ENCODE measurements around the gene GRIK3. TPM values are rescaled to one million over a fixed set of nuclear protein-coding genes. Genes with fewer than 3 reads are reported as not detected.

GRIK3 gene
- total and polyA plus RNA-seq, 12 donors, result 0.09 to 3.1 (median 0.69) TPM

DNA sequence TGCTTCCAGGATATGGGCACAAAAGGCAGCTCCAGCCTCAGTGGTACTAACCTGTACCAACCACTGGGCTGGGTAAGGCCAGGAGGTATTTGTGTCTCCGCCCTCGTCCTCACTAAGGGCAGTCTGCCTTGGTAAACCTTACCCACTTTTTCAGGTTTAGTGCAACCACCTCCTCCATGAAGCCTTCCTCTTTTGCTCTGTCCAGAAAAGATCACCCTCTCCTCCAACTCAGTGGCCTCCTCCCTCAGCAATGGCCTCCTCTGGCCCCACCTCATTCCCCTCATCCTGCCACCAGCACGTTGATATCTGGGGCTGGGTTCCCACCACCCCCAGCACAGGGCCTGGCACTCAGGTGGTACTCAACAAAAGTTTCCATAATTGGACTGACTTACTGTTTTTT lies 161.5 kb downstream of the GRIK3 start:
- no peak for TF ChIP-seq POLR2A (IDR thresholded peaks at IDR 0.05)
- TF ChIP-seq, protein P1, sequence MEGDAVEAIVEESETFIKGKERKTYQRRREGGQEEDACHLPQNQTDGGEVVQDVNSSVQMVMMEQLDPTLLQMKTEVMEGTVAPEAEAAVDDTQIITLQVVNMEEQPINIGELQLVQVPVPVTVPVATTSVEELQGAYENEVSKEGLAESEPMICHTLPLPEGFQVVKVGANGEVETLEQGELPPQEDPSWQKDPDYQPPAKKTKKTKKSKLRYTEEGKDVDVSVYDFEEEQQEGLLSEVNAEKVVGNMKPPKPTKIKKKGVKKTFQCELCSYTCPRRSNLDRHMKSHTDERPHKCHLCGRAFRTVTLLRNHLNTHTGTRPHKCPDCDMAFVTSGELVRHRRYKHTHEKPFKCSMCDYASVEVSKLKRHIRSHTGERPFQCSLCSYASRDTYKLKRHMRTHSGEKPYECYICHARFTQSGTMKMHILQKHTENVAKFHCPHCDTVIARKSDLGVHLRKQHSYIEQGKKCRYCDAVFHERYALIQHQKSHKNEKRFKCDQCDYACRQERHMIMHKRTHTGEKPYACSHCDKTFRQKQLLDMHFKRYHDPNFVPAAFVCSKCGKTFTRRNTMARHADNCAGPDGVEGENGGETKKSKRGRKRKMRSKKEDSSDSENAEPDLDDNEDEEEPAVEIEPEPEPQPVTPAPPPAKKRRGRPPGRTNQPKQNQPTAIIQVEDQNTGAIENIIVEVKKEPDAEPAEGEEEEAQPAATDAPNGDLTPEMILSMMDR (IDR thresholded peaks at IDR 0.05), result no peak
- no peaks in the 10 kb centered on the region for H3K9me3 ChIP-seq (replicated peaks in 1 of 3)
- intact Hi-C loops (cut with DNase I), result no loop called here
- DNase-seq, result no peak
- H3K4me3 ChIP-seq, result no peak overlapping the region
- no peaks in the 10 kb centered on the region for H3K36me3 ChIP-seq (replicated peaks in 1 of 2)
- H3K27me3 ChIP-seq, result no peaks in the 10 kb centered on the region
- WGBS, 4 donors, result 59 to 79% (median 71%) methylated on average over 3 of the region's 3 CpGs
- no peaks in the 10 kb centered on the region for H3K4me1 ChIP-seq (replicated peaks in 1 of 2)
- H3K27ac ChIP-seq, result no peak overlapping the region

DNA sequence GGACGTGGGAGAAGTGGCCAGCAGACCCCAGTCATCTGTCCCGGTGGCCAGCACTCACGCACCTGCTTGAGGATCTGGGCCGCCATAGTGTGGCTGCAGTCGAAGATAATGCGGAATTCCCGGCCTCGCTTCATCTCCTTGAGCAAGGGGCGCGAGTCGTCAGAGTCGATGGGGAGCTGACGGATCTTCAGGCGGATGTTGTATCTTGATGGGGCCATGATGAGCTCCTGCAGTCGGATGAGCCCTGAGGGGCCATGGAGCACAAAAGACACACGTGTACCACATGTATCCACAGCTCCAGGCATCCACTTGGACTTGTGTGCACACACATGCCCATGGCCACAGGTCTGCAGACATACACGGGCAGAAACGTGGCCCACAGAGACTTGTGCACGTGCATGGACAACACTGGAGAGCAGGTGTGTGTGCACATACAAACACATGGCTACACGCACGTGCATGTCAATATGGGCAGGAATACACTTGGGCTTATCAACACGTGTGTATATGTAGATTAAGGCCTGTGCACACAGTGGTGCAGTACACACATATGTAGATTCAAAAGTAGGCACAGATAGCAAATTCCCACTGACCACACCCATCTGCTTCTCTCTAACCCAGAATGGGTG lies 162.1 kb downstream of the GRIK3 start:
- Histone ChIP-seq H3K27me3 (no peaks in the 10 kb centered on the region), H3K4me1 (replicated peaks in 1 of 2) (no peaks in the 10 kb centered on the region), H3K27ac (no peak overlapping the region), H3K9me3 (replicated peaks in 1 of 3) (no peaks in the 10 kb centered on the region), H3K36me3 (replicated peaks in 1 of 2) (no peaks in the 10 kb centered on the region), H3K4me3 (no peak overlapping the region)
- no peak for TF ChIP-seq POLR2A (IDR thresholded peaks at IDR 0.05)
- TF ChIP-seq, protein P1 (IDR thresholded peaks at IDR 0.05), result no peak
- no peak for DNase-seq
- WGBS, 4 donors, result 86 to 91% (median 88%) methylated on average over 17 to 22 of the region's 22 CpGs
- intact Hi-C loops (cut with DNase I), result no loop called here

DNA sequence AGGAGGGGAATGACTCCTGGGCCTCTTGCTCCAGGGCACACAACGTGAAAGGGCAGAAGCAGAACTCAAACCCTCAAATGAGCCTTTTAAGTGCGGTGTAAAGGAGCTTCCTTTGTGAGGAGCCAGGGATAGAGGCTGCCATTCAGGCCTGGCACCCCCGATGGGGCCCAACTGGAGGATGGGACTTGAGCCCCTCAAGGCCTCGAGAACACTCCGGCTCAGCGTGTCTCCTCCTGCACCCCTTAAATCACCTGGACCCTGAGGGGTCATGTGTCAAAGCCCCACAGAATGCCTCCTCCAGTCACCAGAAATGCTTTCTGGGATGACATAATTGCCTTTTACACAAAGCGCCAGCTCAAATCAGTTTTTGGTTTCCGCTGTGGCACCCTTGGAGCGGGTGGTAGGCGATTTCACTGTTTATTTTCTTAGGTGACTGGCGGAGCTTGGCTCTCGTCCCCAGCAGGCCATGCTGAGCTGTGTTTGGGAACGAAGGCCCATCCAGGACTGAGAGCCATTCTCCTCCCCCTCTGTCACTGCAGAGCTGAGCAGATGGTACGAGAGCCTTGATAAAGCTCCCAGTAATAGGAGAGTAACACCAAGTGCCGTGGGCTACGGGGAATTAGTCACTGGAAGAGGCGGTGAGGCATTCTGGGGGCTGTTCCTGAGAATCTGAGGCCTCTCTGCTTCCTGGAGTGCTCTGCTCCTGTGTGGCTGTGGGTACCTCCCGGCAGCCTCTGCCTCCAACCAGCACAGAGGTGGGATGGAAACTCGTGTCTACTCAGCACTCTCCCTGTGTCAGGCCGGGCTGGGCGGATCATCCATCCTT lies 163.0 kb downstream of the GRIK3 start:
- H3K36me3 ChIP-seq (replicated peaks in 1 of 2), result no peaks in the 10 kb centered on the region
- no peak overlapping the region for H3K4me3 ChIP-seq
- DNase-seq, result peak in 1 of 7 donors; percentile 59
- intact Hi-C loops (cut with DNase I), result no loop called here
- H3K4me1 ChIP-seq (replicated peaks in 1 of 2), result no peaks in the 10 kb centered on the region
- H3K9me3 ChIP-seq (replicated peaks in 1 of 3), result no peaks in the 10 kb centered on the region
- TF ChIP-seq POLR2A (IDR thresholded peaks at IDR 0.05), result no peak
- TF ChIP-seq, protein P1 (IDR thresholded peaks at IDR 0.05), result no peak
- 59 to 70% (median 62%) methylated on average over 8 to 21 of the region's 21 CpGs for WGBS, 4 donors
- H3K27me3 ChIP-seq, result no peaks in the 10 kb centered on the region
- peak overlapping the region in 1 of 5 donors; percentile 54 for H3K27ac ChIP-seq

DNA sequence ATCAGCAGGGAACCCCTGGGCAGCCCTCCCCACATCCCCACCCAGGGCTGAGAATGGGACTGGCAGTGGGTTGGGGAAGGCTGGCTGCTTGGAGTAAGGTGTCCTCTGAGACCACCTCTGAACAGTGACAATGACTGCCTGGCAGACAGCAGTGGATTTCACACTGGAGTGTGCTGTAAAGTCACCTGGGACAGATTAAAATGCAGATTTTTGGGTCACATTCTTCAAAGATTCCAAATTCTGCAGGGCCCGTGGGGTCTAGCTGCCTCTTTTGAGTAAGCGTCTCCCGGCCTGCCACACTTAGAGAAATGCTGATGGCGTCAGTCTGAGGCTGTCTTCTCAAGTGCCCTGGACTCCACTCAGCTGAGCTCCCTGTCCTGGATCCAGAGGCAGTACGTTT lies 164.5 kb downstream of the GRIK3 start:
- no peaks in the 10 kb centered on the region for H3K36me3 ChIP-seq (replicated peaks in 1 of 2)
- TF ChIP-seq, protein P1 (IDR thresholded peaks at IDR 0.05), result no peak
- no peak for TF ChIP-seq POLR2A (IDR thresholded peaks at IDR 0.05)
- H3K27me3 ChIP-seq, result no peaks in the 10 kb centered on the region
- no peak for DNase-seq
- no peak overlapping the region for H3K4me3 ChIP-seq
- H3K27ac ChIP-seq, result no peak overlapping the region
- no peaks in the 10 kb centered on the region for H3K9me3 ChIP-seq (replicated peaks in 1 of 3)
- WGBS, 4 donors, result 85 to 88% (median 86%) methylated on average over 4 to 5 of the region's 5 CpGs
- intact Hi-C loops (cut with DNase I), result no loop called here
- H3K4me1 ChIP-seq (replicated peaks in 1 of 2), result no peaks in the 10 kb centered on the region
